Kidney (tissue), 14 donors: ENCODE results near the gene PNMA8B. TPM values are rescaled to one million over a fixed set of nuclear protein-coding genes. Genes with fewer than 3 reads are reported as not detected.

Source experiments
- DNase-seq, 5 donors: peaks; one replicate each; pipeline ENCODE4 v3.0.0-alpha.2; 2013 to 2020
- FAIRE-seq: peaks from 2 replicates; lab custom pipeline; 2012; peaks lifted over from hg19 to GRCh38; lab: Jason Lieb, UNC
- H3K27ac ChIP-seq, 2 donors: one replicate each; pipeline ENCODE4 v1.7.0; 2013; ENCODE audit warnings: low read depth in 2 of 2, low read length in 2 of 2, inconsistent platforms in 1 of 2
- H3K27me3 ChIP-seq: one replicate; pipeline ENCODE4 v1.7.1; 2013; ENCODE audit warnings: low read length, inconsistent platforms; ENCODE audit not compliant: control insufficient read depth, insufficient read depth
- H3K36me3 ChIP-seq, 3 donors: one replicate each; pipeline versions ENCODE4 v1.7.0 to v1.7.1; 2013; ENCODE audit warnings: low read length in 3 of 3, control low read depth in 1 of 3, inconsistent platforms in 1 of 3; ENCODE audit not compliant: insufficient read depth in 3 of 3, control insufficient read depth in 2 of 3
- H3K4me1 ChIP-seq, 3 donors: one replicate each; pipeline versions ENCODE4 v1.7.0 to v1.7.1; 2013; ENCODE audit warnings: low read length in 3 of 3, inconsistent platforms in 1 of 3, low read depth in 1 of 3; ENCODE audit not compliant: control insufficient read depth in 2 of 3, insufficient read depth in 2 of 3
- H3K4me3 ChIP-seq, 3 donors: one replicate each; pipeline versions ENCODE4 v1.7.0 to v1.8.1; 2013; ENCODE audit warnings: low read length in 3 of 3, control low read depth in 1 of 3, inconsistent platforms in 1 of 3
- H3K9ac ChIP-seq, 3 donors: one replicate each; pipeline versions ENCODE4 v1.7.0 to v1.7.1; 2013; ENCODE audit warnings: low read length in 3 of 3, control low read depth in 1 of 3, inconsistent platforms in 1 of 3
- H3K9me3 ChIP-seq, 3 donors: one replicate each; pipeline versions ENCODE4 v1.7.0 to v1.7.1; 2013; ENCODE audit warnings: low read length in 3 of 3, control low read depth in 1 of 3, inconsistent platforms in 1 of 3; ENCODE audit not compliant: control insufficient read depth in 2 of 3, insufficient read depth in 1 of 3
- intact Hi-C: fragments of 100-400 bp; cut with DNase I; formaldehyde crosslinking; loops from one replicate; pipeline ENCODE4 v1.11.1; 2022
- polyA plus RNA-seq: library from polyadenylated mRNA; stranded (reverse); fragments of 350-450 nt; fragmentation: Illumina TruSeq; extraction: RNeasy Lipid Tissue Mini Kit (QIAGEN cat#74804); gene quantifications from one replicate; pipeline ENCODE4 v1.2.3, GENCODE V29; 2014; ENCODE audit warnings: low read depth, low replicate concordance; ENCODE audit not compliant: insufficient read depth
- total RNA-seq: library from RNA; stranded (reverse); fragmentation: NEBNext Ultra II Directional; extraction: Animal tissue kit (Norgen Biotek cat#: 25700); gene quantifications from one replicate; pipeline ENCODE4 v1.2.1, GENCODE V29; 2021
- TF ChIP-seq, protein P1 (sequence below): IDR thresholded peaks from 3 replicates; pipeline ENCODE4 v1.5.1; 2012; ENCODE audit warnings: mild to moderate bottlenecking, moderate library complexity, borderline replicate concordance; ENCODE audit not compliant: insufficient read depth; ENCODE audit errors: extremely low read depth
- donor health status: control.
- donor health status: control.
- donor health status: control.
- donor health status: control.
- donor health status: control.
- donor health status: DM: yes; HTN: yes; CAD: no.
- donor health status: Normal renal cell carcinoma (clear cell type).

The PNMA8B gene
- total and polyA plus RNA-seq, 2 donors from 2014 or later = 0.67 to 1.3 TPM

DNA sequence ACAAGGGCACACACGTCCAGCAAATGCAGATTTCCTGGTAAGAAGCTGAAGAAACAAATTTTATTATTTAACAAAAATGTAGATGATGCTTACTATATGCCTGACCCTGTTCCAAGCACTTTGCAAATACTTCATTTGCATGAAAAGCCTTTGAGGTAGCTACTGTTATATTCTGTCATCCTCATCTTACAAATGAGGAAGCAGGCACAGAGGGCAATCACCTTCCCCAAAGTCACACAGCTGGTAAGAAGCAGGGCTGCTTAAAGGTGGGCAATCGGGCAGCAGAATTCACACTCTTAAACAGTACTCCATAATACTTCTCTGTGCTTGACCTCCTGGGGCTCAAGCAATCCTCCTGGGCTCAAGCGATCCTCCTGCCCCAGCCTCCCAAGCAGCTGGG lies 48.7 kb downstream of the PNMA8B start:
- Histone ChIP-seq H3K4me3 (no peak overlapping the region), H3K27me3 (no peaks in the 10 kb centered on the region), H3K9me3 (no peaks in the 10 kb centered on the region), H3K36me3 (no peaks in the 10 kb centered on the region), H3K27ac (no peak overlapping the region), H3K4me1 (no peaks in the 10 kb centered on the region), H3K9ac (no peak overlapping the region)
- intact Hi-C loops = no loop called here
- no peak for DNase-seq
- FAIRE-seq = no peak
- TF ChIP-seq, protein P1, sequence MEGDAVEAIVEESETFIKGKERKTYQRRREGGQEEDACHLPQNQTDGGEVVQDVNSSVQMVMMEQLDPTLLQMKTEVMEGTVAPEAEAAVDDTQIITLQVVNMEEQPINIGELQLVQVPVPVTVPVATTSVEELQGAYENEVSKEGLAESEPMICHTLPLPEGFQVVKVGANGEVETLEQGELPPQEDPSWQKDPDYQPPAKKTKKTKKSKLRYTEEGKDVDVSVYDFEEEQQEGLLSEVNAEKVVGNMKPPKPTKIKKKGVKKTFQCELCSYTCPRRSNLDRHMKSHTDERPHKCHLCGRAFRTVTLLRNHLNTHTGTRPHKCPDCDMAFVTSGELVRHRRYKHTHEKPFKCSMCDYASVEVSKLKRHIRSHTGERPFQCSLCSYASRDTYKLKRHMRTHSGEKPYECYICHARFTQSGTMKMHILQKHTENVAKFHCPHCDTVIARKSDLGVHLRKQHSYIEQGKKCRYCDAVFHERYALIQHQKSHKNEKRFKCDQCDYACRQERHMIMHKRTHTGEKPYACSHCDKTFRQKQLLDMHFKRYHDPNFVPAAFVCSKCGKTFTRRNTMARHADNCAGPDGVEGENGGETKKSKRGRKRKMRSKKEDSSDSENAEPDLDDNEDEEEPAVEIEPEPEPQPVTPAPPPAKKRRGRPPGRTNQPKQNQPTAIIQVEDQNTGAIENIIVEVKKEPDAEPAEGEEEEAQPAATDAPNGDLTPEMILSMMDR = no peak

DNA sequence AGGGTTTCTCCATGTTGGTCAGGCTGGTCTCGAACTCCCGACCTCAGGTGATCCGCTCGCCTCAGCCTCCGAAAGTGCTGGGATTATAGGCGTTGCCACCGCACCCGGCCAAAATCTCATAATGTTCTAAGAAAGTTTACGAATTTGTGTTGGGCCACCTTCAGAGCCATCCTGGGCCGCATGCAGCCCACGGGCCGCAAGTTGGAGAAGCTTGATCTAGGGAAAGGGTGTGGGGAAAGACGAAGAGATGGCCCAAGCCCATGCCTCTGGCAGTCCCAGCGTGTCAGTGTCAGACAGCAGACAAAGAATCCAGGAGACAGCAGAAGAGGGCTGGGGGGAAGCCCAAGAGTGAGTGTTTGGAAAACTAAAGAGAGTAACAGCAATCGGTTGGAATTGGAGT lies 49.6 kb downstream of the PNMA8B start:
- DNase-seq = no peak
- intact Hi-C loops = no loop called here
- no peaks in the 10 kb centered on the region for H3K9me3 ChIP-seq
- no peaks in the 10 kb centered on the region for H3K36me3 ChIP-seq
- FAIRE-seq = no peak
- H3K4me3 ChIP-seq = no peak overlapping the region
- H3K27me3 ChIP-seq = no peaks in the 10 kb centered on the region
- TF ChIP-seq, protein P1 = no peak
- no peak overlapping the region for H3K27ac ChIP-seq
- H3K9ac ChIP-seq = no peak overlapping the region
- H3K4me1 ChIP-seq = no peaks in the 10 kb centered on the region

DNA sequence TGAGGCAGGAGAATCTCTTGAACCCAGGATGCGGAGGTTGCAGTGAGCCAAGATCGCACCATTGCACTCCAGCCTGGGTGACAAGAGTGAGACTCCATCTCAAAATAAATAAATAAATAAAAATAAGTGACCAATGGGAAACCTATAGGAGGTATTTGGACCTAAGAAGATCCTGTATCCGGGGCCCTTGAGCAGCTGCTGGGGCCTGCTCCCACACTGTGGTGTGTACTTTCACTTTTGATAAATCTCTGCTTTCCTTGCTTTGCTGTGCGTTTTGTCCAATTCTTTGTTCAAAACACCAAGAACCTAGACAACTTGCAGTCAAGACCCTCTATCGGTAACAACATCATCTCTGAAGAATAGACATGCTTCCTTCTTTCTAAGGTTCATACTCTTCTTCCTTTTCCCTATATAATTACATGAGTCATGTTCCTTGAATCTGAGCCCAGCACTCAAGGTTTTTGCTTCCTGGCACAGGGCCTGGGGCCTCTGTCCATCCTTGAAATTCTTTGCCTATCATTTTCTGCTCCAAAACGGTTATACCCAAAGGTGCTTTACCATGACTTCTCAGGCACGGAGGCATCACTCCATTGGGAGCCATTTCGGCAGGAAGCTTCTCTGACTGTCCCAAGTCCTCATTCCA lies 52.7 kb downstream of the PNMA8B start:
- Histone ChIP-seq H3K4me1 (no peaks in the 10 kb centered on the region), H3K27ac (no peak overlapping the region), H3K9me3 (no peaks in the 10 kb centered on the region), H3K9ac (no peak overlapping the region), H3K27me3 (no peaks in the 10 kb centered on the region), H3K4me3 (no peak overlapping the region), H3K36me3 (no peaks in the 10 kb centered on the region)
- DNase-seq (no peak), FAIRE-seq (no peak)
- intact Hi-C loops = no loop called here
- TF ChIP-seq, protein P1 = no peak

DNA sequence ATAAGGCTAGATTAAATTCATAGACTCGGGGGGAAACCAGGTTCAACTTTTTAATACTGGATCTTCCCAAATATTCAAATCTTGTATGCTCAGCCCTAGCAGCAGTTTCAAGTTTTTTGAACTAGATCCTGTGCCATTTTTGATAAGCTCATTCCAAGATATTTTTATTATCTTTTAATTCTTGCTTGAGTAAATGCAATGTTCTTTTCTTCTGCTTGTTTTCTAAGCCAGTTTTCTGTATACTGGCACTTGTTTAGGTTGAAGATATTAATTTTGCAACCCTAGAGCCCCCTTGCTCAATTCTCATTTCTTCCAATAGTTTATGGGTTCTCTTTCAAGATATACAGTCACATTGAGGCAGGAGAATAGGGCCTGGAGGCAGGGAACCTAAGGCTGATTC lies 53.8 kb downstream of the PNMA8B start:
- DNase-seq (no peak), FAIRE-seq (no peak)
- Histone ChIP-seq H3K4me3 (no peak overlapping the region), H3K36me3 (no peaks in the 10 kb centered on the region), H3K27me3 (no peaks in the 10 kb centered on the region), H3K9me3 (no peaks in the 10 kb centered on the region), H3K9ac (no peak overlapping the region), H3K27ac (no peak overlapping the region), H3K4me1 (no peaks in the 10 kb centered on the region)
- intact Hi-C loops = no loop called here
- TF ChIP-seq, protein P1 = no peak
